ENCODE data around the gene CEP112.

Gene CEP112

GRCh38 chr17:65638221-65638975, 553.5 kb downstream of the CEP112 start:
- DNase-seq (ENCODE audit: low spot score), result no peak

GRCh38 chr17:65637786-65638185, 554.1 kb downstream of the CEP112 start:
- no peak for DNase-seq (ENCODE audit: low spot score)

- DNase-seq (ENCODE audit: low spot score), result no peak
These were observed 557.4 kb downstream of the CEP112 start for GRCh38 chr17:65634533-65634932.

GRCh38 chr17:65633988-65634387, 557.9 kb downstream of the CEP112 start:
- no peak for DNase-seq (ENCODE audit: low spot score)

GRCh38 chr17:65633146-65633881, 558.6 kb downstream of the CEP112 start:
- no peak for DNase-seq (ENCODE audit: low spot score)

- DNase-seq (ENCODE audit: low spot score), result no peak
These were observed 561.4 kb downstream of the CEP112 start for GRCh38 chr17:65630502-65630901.

GRCh38 chr17:65629234-65629690, 562.7 kb downstream of the CEP112 start:
- no peak for DNase-seq (ENCODE audit: low spot score)

GRCh38 chr17:65628644-65629036, 563.3 kb downstream of the CEP112 start:
- no peak for DNase-seq (ENCODE audit: low spot score)

GRCh38 chr17:65627891-65628643, 563.9 kb downstream of the CEP112 start:
- no peak for DNase-seq (ENCODE audit: low spot score)

- no peak for DNase-seq (ENCODE audit: low spot score)
These were observed 564.8 kb downstream of the CEP112 start for GRCh38 chr17:65627108-65627507.

- DNase-seq (ENCODE audit: low spot score), result no peak
These were observed 565.5 kb downstream of the CEP112 start for GRCh38 chr17:65626451-65626850.

GRCh38 chr17:65618516-65618915, 573.4 kb downstream of the CEP112 start:
- no peak for DNase-seq (ENCODE audit: low spot score)

- no peak for DNase-seq (ENCODE audit: low spot score)
These were observed 574.4 kb downstream of the CEP112 start for GRCh38 chr17:65617496-65617895.

- DNase-seq (ENCODE audit: low spot score), result no peak
These were observed 582.2 kb downstream of the CEP112 start for GRCh38 chr17:65609749-65610148.

- no peak for DNase-seq (ENCODE audit: low spot score)
These were observed 582.6 kb downstream of the CEP112 start for GRCh38 chr17:65609286-65609685.

GRCh38 chr17:65604070-65604469, 587.9 kb downstream of the CEP112 start:
- no peak for DNase-seq (ENCODE audit: low spot score)

- no peak for DNase-seq (ENCODE audit: low spot score)
These were observed 590.1 kb downstream of the CEP112 start for GRCh38 chr17:65601881-65602280.

- DNase-seq (ENCODE audit: low spot score), result no peak
These were observed 590.8 kb downstream of the CEP112 start for GRCh38 chr17:65601145-65601544.

- DNase-seq (ENCODE audit: low spot score), result no peak
These were observed 591.4 kb downstream of the CEP112 start for GRCh38 chr17:65600518-65600917.

- no peak for DNase-seq (ENCODE audit: low spot score)
These were observed 592.3 kb downstream of the CEP112 start for GRCh38 chr17:65599650-65600049.

- DNase-seq (ENCODE audit: low spot score), result no peak
These were observed 593.2 kb downstream of the CEP112 start for GRCh38 chr17:65598746-65599145.

- no peak for DNase-seq (ENCODE audit: low spot score)
These were observed 596.8 kb downstream of the CEP112 start for GRCh38 chr17:65595071-65595656.
